Mesendoderm (in vitro differentiated cells): Measurements from ENCODE around the gene TXN. TPM values are rescaled to one million over a fixed set of nuclear protein-coding genes. Genes with fewer than 3 reads are reported as not detected.

Experiments
- DNase-seq: peaks from one replicate; pipeline ENCODE4 v3.0.0; 2013
- H2AK5ac ChIP-seq: 2 replicates; pipeline ENCODE4 v1.6.1; 2013; ENCODE audit warnings: low read length, inconsistent platforms
- H2BK120ac ChIP-seq: 2 replicates; pipeline ENCODE4 v1.6.1; 2013; ENCODE audit warnings: low read depth, mild to moderate bottlenecking, low read length, moderate library complexity, mixed read lengths
- H2BK15ac ChIP-seq: replicated peaks from 2 replicates; pipeline ENCODE4 v1.6.1; 2013; ENCODE audit warnings: low read depth, mild to moderate bottlenecking, moderate library complexity
- H2BK5ac ChIP-seq: 2 replicates; pipeline ENCODE4 v1.6.1; 2013; ENCODE audit warnings: low read length, inconsistent platforms
- H3K18ac ChIP-seq: 2 replicates; pipeline ENCODE4 v1.6.1; 2013; ENCODE audit warnings: mild to moderate bottlenecking, low read length, mixed read lengths
- H3K23ac ChIP-seq: one replicate; pipeline ENCODE4 v1.6.1; 2013; ENCODE audit warnings: low read length
- H3K27ac ChIP-seq: 2 replicates; pipeline ENCODE4 v1.5.1; 2013; ENCODE audit warnings: low read depth, mild to moderate bottlenecking, inconsistent platforms, low read length, moderate library complexity
- H3K27me3 ChIP-seq: 2 replicates; pipeline ENCODE4 v1.6.1; 2013; ENCODE audit warnings: low read length, control low read depth, mild to moderate bottlenecking, inconsistent platforms; ENCODE audit not compliant: insufficient read depth, poor library complexity
- H3K36me3 ChIP-seq: 2 replicates; pipeline ENCODE4 v1.6.1; 2013; ENCODE audit warnings: low read length, inconsistent platforms; ENCODE audit not compliant: control insufficient read depth, insufficient read depth
- H3K4ac ChIP-seq: one replicate; pipeline ENCODE4 v1.6.1; 2013; ENCODE audit warnings: low read depth, mild to moderate bottlenecking, low read length, moderate library complexity
- H3K4me1 ChIP-seq: 2 replicates; pipeline ENCODE4 v1.6.1; 2013; ENCODE audit warnings: low read depth, low read length, inconsistent platforms; ENCODE audit not compliant: control insufficient read depth
- H3K4me2 ChIP-seq: 2 replicates; pipeline ENCODE4 v1.6.1; 2013; ENCODE audit warnings: low read length
- H3K4me3 ChIP-seq: 2 replicates; pipeline ENCODE4 v1.5.1; 2013; ENCODE audit warnings: mild to moderate bottlenecking, low read length
- H3K56ac ChIP-seq: one replicate; pipeline ENCODE4 v1.6.1; 2013; ENCODE audit warnings: low read length
- H3K79me1 ChIP-seq: 2 replicates; pipeline ENCODE4 v1.6.1; 2013; ENCODE audit warnings: low read length, inconsistent platforms
- H3K79me2 ChIP-seq: 2 replicates; pipeline ENCODE4 v1.6.1; 2013; ENCODE audit warnings: mild to moderate bottlenecking, low read length; ENCODE audit not compliant: control insufficient read depth, insufficient read depth
- H3K9ac ChIP-seq: 2 replicates; pipeline ENCODE4 v1.6.1; 2013; ENCODE audit warnings: low read length, inconsistent platforms
- H4K5ac ChIP-seq: one replicate; pipeline ENCODE4 v1.6.1; 2013; ENCODE audit warnings: low read length
- H4K8ac ChIP-seq: one replicate; pipeline ENCODE4 v1.6.1; 2013; ENCODE audit warnings: low read depth, mild to moderate bottlenecking, control low read depth, low read length, moderate library complexity
- WGBS: extraction: QIAGEN DNeasy Blood & Tissue Kit; methylation state at CpG from one replicate; pipeline ENCODE4 v1.1.7; 2013; ENCODE audit warnings: low lambda C conversion rate, missing lambda C conversion rate; ENCODE audit not compliant: insufficient coverage; ENCODE audit errors: extremely low coverage; 5-methylcytosine and 5-hydroxymethylcytosine counted together
- polyA plus RNA-seq, 2 experiments: library from polyadenylated mRNA; stranded (reverse); fragments of 200-250 nt; gene quantifications; one replicate each; pipeline ENCODE4 v1.2.3, GENCODE V29; 2013

TXN gene
- polyA plus RNA-seq (2013, experiment 1 of 2) = 709 TPM
- 717 TPM for polyA plus RNA-seq (2013, experiment 2 of 2)

DNA sequence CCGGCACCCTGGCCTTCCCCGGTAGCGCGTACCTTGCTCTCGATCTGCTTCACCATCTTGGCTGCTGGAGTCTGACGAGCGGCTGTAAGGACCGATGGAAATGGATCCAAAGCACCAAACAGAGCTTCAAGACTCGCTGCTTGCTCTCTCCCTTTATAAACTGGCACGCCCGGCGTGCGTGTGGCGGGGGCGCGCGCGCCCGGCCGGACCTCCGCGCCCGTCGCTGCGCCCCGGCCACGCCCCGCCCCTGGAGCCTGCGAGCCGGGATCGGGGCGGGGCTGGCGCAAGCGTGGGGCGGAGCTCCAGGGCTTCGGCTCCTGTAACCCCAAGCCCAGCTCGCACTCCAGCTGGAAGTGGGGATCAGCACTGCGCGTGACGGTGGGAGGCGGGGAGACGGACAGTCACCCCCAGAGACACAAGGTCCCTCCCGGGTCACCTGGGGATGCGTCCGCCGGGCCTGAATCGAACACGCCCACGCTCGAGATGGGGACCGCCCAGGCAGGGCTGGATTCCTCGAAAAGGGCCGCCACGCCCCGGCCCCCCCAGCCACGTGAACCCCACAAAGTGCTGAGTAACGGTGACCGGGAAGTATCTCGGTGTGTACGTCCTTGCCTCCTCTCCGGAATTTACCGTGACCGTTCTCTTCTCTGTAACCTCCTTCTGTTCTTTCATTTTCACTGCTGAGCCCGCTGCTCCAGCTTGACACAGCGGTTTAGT is at the start of gene TXN:
Gene TXN (minus strand): TSS at position 128 of the 717 bp plus-strand sequence. CDS start 72 bp downstream, at position 56.
- H3K4me1 ChIP-seq = peaks cover 4% of the 10 kb centered on the region
- no CpG with 5 or more reads among the region's 65 CpGs for WGBS

DNA sequence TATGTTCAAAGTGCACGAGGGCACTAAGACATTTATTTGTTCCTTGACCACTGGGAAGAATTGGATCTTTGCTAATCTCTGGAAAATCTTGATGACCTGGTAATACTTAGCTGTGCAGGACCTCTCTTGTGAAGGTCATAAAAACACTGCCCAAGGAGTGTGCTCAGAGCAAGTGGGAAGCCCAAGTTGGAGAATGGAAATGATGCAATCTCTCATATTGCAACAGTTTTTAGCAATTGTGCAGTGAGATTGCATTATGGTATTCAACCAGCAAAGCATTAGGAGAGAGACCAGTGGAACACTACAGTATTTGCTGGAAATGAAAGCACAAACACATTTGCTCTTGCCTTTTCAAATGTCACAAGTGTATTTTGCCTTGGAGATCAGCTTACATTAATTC is 46.8 kb upstream of the TXN start:
- Histone ChIP-seq H3K4me2 (no peak overlapping the region), H2BK5ac (no peak overlapping the region), H3K27me3 (no peaks in the 10 kb centered on the region), H2BK120ac (no peak overlapping the region), H3K79me1 (no peaks in the 10 kb centered on the region), H3K36me3 (no peaks in the 10 kb centered on the region), H3K18ac (no peak overlapping the region), H4K8ac (no peak overlapping the region), H3K4ac (no peak overlapping the region), H3K79me2 (no peaks in the 10 kb centered on the region), H3K4me3 (no peak overlapping the region), H3K9ac (no peak overlapping the region), H3K27ac (no peak overlapping the region), H3K23ac (no peak overlapping the region), H3K4me1 (no peaks in the 10 kb centered on the region), H2AK5ac (no peak overlapping the region), H3K56ac (no peak overlapping the region), H2BK15ac (no peak overlapping the region), H4K5ac (no peak overlapping the region)
- no CpG with 5 or more reads among the region's 1 CpG for WGBS
- DNase-seq = no peak

More for the DNA sequence above, at the start of gene TXN:
- H2BK120ac ChIP-seq = no peak within 1 kb of the TSS
- H3K79me1 ChIP-seq = no peaks in the 10 kb centered on the region
- no peaks in the 10 kb centered on the region for H3K36me3 ChIP-seq
- no peak within 1 kb of the TSS for H3K23ac ChIP-seq
- DNase-seq = peak; percentile 89
- H3K9ac ChIP-seq = peak within 1 kb of the TSS; percentile 85
- H3K18ac ChIP-seq = peak within 1 kb of the TSS; percentile 43
- H2BK5ac ChIP-seq = peak within 1 kb of the TSS; percentile 34
- H4K5ac ChIP-seq = no peak within 1 kb of the TSS
- H3K79me2 ChIP-seq = peaks cover 44% of the 10 kb centered on the region
- peak within 1 kb of the TSS; percentile 64 for H3K4me3 ChIP-seq
- peak within 1 kb of the TSS; percentile 85 for H3K56ac ChIP-seq
- H3K27ac ChIP-seq = peak within 1 kb of the TSS; percentile 58
- H2AK5ac ChIP-seq = no peak within 1 kb of the TSS
- peak within 1 kb of the TSS; percentile 43 for H3K4me2 ChIP-seq
- H3K4ac ChIP-seq = peak within 1 kb of the TSS; percentile 41
- no peak within 1 kb of the TSS for H4K8ac ChIP-seq
- H2BK15ac ChIP-seq = no peak within 1 kb of the TSS
- no peaks in the 10 kb centered on the region for H3K27me3 ChIP-seq

DNA sequence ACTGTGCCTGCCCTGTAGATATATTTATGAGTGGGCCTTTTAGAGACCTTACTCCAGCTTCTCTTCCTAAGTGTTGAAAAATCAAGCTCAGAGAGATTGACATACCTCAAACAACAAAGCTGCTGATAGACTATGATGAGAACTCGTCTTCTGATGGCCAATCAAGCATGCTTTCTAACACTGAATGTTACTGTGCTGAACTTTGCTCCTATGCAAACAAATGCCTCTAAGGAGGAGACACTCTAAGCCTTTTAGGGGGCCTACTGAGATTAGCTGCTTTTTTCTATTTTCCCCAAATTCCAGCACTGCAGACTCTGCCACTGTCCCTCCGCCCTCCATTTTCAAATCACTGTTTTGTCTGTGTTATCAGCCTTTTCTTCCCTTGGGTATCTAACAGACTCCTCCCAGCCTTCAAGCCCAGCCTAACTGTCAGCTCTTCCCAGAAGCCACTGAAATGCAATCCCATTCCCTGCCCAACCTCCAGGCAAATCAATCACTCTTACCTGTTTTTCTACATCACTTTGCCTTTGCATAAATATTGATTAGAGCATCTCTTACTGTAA is 41.8 kb upstream of the TXN start:
- H3K4me3 ChIP-seq = no peak overlapping the region
- H3K27ac ChIP-seq = no peak overlapping the region
- peak; percentile 29 for DNase-seq
- H3K36me3 ChIP-seq = no peaks in the 10 kb centered on the region
- no peaks in the 10 kb centered on the region for H3K27me3 ChIP-seq
- no peaks in the 10 kb centered on the region for H3K79me2 ChIP-seq
- H2BK15ac ChIP-seq = no peak overlapping the region
- H3K4me2 ChIP-seq = no peak overlapping the region
- no peak overlapping the region for H3K4ac ChIP-seq
- no peak overlapping the region for H4K8ac ChIP-seq
- H3K4me1 ChIP-seq = no peaks in the 10 kb centered on the region
- H3K23ac ChIP-seq = no peak overlapping the region
- H2BK5ac ChIP-seq = no peak overlapping the region
- H3K18ac ChIP-seq = no peak overlapping the region
- no peak overlapping the region for H3K56ac ChIP-seq
- no peak overlapping the region for H4K5ac ChIP-seq
- H2AK5ac ChIP-seq = no peak overlapping the region
- no peak overlapping the region for H2BK120ac ChIP-seq
- WGBS = no CpG with 5 or more reads among the region's 2 CpGs
- no peak overlapping the region for H3K9ac ChIP-seq
- no peaks in the 10 kb centered on the region for H3K79me1 ChIP-seq

DNA sequence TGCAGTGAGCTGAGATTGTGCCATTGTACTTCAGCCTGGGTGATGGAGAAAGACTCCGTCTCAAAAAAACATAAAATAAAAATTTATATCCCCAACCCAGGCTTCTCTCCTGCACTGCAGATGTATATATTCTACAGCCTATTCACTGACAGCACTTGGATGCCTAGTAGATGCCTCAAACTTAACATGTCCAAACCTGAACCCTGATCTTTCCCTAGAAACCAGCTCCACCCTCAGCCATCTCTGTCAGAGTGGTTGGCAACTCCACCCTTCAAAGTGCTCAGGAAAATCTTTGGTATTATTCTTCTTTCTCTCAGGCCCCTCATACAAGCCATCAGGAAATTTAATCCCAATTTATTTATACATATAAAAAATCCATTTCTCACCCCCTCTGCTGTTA is 36.9 kb upstream of the TXN start:
- DNase-seq = no peak
- no peaks in the 10 kb centered on the region for H3K79me2 ChIP-seq
- no peak overlapping the region for H3K18ac ChIP-seq
- no peak overlapping the region for H4K8ac ChIP-seq
- no peak overlapping the region for H3K56ac ChIP-seq
- H2AK5ac ChIP-seq = no peak overlapping the region
- no peak overlapping the region for H2BK5ac ChIP-seq
- no peak overlapping the region for H3K4me3 ChIP-seq
- no peaks in the 10 kb centered on the region for H3K27me3 ChIP-seq
- no peaks in the 10 kb centered on the region for H3K79me1 ChIP-seq
- no peak overlapping the region for H3K23ac ChIP-seq
- H3K4me1 ChIP-seq = no peaks in the 10 kb centered on the region
- H3K4me2 ChIP-seq = no peak overlapping the region
- H4K5ac ChIP-seq = no peak overlapping the region
- H3K36me3 ChIP-seq = no peaks in the 10 kb centered on the region
- no CpG with 5 or more reads among the region's 1 CpG for WGBS
- no peak overlapping the region for H2BK15ac ChIP-seq
- no peak overlapping the region for H2BK120ac ChIP-seq
- no peak overlapping the region for H3K9ac ChIP-seq
- H3K4ac ChIP-seq = no peak overlapping the region
- H3K27ac ChIP-seq = no peak overlapping the region

DNA sequence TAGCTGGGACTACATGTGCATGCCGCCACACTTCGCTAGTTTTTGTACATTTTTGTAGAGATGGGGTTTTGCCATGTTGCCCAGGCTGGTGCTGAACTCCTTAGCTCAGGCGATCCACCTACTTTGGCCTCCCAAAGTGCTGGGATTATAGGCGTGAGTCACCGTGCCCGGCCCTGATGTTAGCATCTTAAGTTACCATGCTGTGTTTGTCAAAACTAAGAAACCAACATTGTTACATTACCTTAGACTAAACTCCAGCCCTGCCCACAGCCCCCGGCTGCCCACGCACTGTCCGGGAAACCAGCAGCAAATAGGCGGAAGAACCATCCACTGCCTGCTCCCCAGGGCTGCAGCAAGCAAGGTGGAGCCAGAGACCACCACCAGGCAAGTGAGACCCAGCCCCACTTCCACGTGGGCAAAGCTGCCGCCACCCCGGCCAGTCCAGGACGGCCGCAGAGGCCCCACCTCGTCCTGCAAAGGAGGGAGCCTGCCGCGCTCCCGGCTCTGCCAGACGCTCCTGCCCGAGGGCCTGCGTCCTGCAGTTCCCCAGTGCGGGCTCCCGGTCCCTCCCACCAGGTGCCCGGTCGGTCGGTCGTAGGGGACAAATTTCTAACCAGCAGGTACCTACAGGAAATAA is 35.7 kb upstream of the TXN start:
- Histone ChIP-seq H3K56ac (no peak overlapping the region), H3K23ac (no peak overlapping the region), H3K18ac (no peak overlapping the region), H3K4me3 (no peak overlapping the region), H3K27me3 (no peaks in the 10 kb centered on the region), H2AK5ac (no peak overlapping the region), H3K9ac (no peak overlapping the region), H3K4me1 (no peaks in the 10 kb centered on the region), H2BK5ac (no peak overlapping the region), H2BK120ac (no peak overlapping the region), H3K27ac (no peak overlapping the region), H3K4ac (no peak overlapping the region), H2BK15ac (no peak overlapping the region), H3K36me3 (no peaks in the 10 kb centered on the region), H3K4me2 (no peak overlapping the region), H4K5ac (no peak overlapping the region), H3K79me1 (no peaks in the 10 kb centered on the region), H3K79me2 (no peaks in the 10 kb centered on the region), H4K8ac (no peak overlapping the region)
- WGBS = no CpG with 5 or more reads among the region's 28 CpGs
- no peak for DNase-seq
